OCI-LY7 (cell line): Measurements from ENCODE around the gene PPM1H.

Experiments
- EZH2phosphoT487 ChIP-seq: fragments of 200-600 bp; sonication (generic); IDR thresholded peaks from 2 replicates; pipeline ENCODE4 v1.6.1; 2018; ENCODE audit warnings: low read depth, borderline replicate concordance, mild to moderate bottlenecking, mixed run types, antibody characterized with exemption, low read length, moderate library complexity, mixed read lengths
- TF ChIP-seq, protein P1 (sequence below): fragments of 200-600 bp; sonication (generic); conservative IDR thresholded peaks from 2 replicates; pipeline ENCODE4 v1.5.1; 2014; ENCODE audit warnings: mild to moderate bottlenecking, antibody characterized with exemption, low read length, moderate library complexity, mixed read lengths

DNA sequence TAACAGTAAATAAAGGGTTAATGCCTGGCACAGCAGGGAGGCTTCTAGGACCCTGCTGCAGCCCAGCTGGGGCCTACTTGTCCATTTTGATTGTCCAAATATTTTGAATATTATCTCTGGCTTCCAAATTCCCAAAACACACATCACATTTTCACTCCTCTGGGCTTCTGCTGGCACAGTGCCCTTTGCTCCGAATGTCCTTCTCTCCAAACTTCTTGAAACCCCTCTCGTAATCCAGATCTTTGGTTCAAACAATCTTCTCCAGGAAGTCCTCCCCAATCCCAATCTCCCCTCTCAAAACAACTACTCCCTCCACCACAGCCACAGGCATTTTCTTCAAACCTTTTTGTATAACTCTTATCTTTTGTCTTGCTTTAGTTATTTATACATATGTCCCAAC lies 225.6 kb downstream of the PPM1H start:
- TF ChIP-seq, protein P1, sequence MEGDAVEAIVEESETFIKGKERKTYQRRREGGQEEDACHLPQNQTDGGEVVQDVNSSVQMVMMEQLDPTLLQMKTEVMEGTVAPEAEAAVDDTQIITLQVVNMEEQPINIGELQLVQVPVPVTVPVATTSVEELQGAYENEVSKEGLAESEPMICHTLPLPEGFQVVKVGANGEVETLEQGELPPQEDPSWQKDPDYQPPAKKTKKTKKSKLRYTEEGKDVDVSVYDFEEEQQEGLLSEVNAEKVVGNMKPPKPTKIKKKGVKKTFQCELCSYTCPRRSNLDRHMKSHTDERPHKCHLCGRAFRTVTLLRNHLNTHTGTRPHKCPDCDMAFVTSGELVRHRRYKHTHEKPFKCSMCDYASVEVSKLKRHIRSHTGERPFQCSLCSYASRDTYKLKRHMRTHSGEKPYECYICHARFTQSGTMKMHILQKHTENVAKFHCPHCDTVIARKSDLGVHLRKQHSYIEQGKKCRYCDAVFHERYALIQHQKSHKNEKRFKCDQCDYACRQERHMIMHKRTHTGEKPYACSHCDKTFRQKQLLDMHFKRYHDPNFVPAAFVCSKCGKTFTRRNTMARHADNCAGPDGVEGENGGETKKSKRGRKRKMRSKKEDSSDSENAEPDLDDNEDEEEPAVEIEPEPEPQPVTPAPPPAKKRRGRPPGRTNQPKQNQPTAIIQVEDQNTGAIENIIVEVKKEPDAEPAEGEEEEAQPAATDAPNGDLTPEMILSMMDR: no peak
- TF ChIP-seq EZH2phosphoT487: no peak
